DOHH2 (cell line): ENCODE data around the gene FAM151A.

Source experiments
- H3F3A ChIP-seq: fragments of 200-600 bp; sonication (generic), shearing (Covaris generic); 2 replicates; pipeline ENCODE4 v1.6.0; 2016; ENCODE audit warnings: antibody characterized with exemption, mild to moderate bottlenecking; ENCODE audit not compliant: control insufficient read depth, insufficient read depth
- H3K27ac ChIP-seq: fragments of 200-600 bp; sonication (generic); 2 replicates; pipeline ENCODE4 v1.5.1; 2014; ENCODE audit warnings: low read depth, mild to moderate bottlenecking, low read length, moderate library complexity
- H3K27me3 ChIP-seq: fragments of 200-600 bp; sonication (generic); 2 replicates; pipeline ENCODE4 v1.6.1; 2014; ENCODE audit warnings: mild to moderate bottlenecking, low read length, mixed read lengths; ENCODE audit not compliant: control insufficient read depth
- H3K36me3 ChIP-seq: fragments of 200-600 bp; sonication (generic); 2 replicates; pipeline ENCODE4 v1.6.1; 2014; ENCODE audit warnings: mild to moderate bottlenecking, low read length, moderate library complexity, mixed read lengths; ENCODE audit not compliant: control insufficient read depth
- H3K4me1 ChIP-seq: fragments of 200-600 bp; sonication (generic); 2 replicates; pipeline ENCODE4 v1.6.1; 2014; ENCODE audit warnings: mild to moderate bottlenecking, low read length, mixed read lengths; ENCODE audit not compliant: control insufficient read depth
- H3K4me2 ChIP-seq: fragments of 200-600 bp; sonication (generic); 2 replicates; pipeline ENCODE4 v1.6.0; 2014; ENCODE audit warnings: mild to moderate bottlenecking, low read length, moderate library complexity
- H3K4me3 ChIP-seq: fragments of 200-600 bp; sonication (generic); 2 replicates; pipeline ENCODE4 v1.5.1; 2014; ENCODE audit warnings: mild to moderate bottlenecking, low read length, mixed read lengths
- H3K79me2 ChIP-seq: fragments of 200-600 bp; sonication (generic); 2 replicates; pipeline ENCODE4 v1.6.1; 2014; ENCODE audit warnings: mild to moderate bottlenecking, low read length, mixed read lengths; ENCODE audit not compliant: control insufficient read depth
- H3K9me2 ChIP-seq: fragments of 200-600 bp; sonication (generic); replicated peaks from 2 replicates; pipeline ENCODE4 v1.6.1; 2014; ENCODE audit warnings: mild to moderate bottlenecking, low read length, mixed read lengths; ENCODE audit not compliant: control insufficient read depth
- H3K9me3 ChIP-seq: fragments of 200-600 bp; sonication (generic); 2 replicates; pipeline ENCODE4 v1.6.1; 2014; ENCODE audit warnings: antibody characterized with exemption, low read length, mixed read lengths; ENCODE audit not compliant: control insufficient read depth, insufficient read depth
- H4K20me1 ChIP-seq: fragments of 200-600 bp; sonication (generic); 2 replicates; pipeline ENCODE4 v1.6.0; 2014; ENCODE audit warnings: low read depth, mild to moderate bottlenecking, antibody characterized with exemption, low read length, moderate library complexity; ENCODE audit not compliant: control insufficient read depth, insufficient read depth
- CTCF ChIP-seq: fragments of 200-600 bp; sonication (generic); IDR thresholded peaks from one replicate; pipeline ENCODE4 v1.5.1; 2014; ENCODE audit warnings: antibody characterized with exemption, mild to moderate bottlenecking, low read depth, low read length; ENCODE audit not compliant: poor library complexity, severe bottlenecking
- EZH2phosphoT487 ChIP-seq: fragments of 200-600 bp; sonication (generic); IDR thresholded peaks from 2 replicates; pipeline ENCODE4 v1.6.1; 2017; ENCODE audit warnings: borderline replicate concordance, mild to moderate bottlenecking, antibody characterized with exemption, low read length, moderate library complexity, mixed read lengths

The FAM151A gene

DNA sequence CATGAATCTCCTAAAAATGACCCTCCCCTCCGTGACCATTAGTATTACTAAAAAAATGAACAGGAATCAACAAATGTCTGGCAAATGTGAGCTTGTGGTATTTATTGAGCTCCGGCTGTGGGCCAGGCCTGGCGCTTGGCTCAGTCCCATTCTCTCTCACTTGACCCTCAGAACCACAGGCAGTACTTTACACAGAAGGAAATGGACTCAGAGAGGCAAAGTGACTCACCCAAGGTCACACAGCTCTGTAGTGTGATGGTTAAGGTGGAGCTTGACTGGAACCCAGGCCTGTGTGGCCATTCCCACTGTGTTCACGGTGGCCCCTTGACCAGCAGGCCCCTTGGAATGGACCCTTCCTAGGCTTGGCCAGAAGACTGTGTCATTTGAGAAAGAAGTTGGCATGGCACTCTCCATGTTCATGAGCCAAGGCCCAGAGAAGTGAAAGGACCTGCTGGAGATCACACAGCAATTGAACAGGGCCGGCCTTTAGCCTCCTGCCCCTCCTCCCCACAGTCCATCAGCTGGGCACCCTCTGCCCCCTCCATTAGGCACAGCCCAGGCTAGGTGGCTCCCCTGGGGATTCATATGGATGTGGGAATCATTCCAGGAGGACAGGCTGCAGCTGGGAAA is 32.1 kb downstream of the FAM151A start:
- Histone ChIP-seq H3K4me3 (no peak overlapping the region), H3F3A (no peaks in the 10 kb centered on the region), H3K36me3 (no peaks in the 10 kb centered on the region), H3K4me2 (no peak overlapping the region), H3K4me1 (peaks cover 5% of the 10 kb centered on the region), H3K9me2 (no peaks in the 10 kb centered on the region), H4K20me1 (no peaks in the 10 kb centered on the region), H3K79me2 (no peaks in the 10 kb centered on the region), H3K27ac (no peak overlapping the region), H3K27me3 (no peaks in the 10 kb centered on the region), H3K9me3 (no peaks in the 10 kb centered on the region)
- no peak for TF ChIP-seq EZH2phosphoT487
- TF ChIP-seq CTCF = no peak

DNA sequence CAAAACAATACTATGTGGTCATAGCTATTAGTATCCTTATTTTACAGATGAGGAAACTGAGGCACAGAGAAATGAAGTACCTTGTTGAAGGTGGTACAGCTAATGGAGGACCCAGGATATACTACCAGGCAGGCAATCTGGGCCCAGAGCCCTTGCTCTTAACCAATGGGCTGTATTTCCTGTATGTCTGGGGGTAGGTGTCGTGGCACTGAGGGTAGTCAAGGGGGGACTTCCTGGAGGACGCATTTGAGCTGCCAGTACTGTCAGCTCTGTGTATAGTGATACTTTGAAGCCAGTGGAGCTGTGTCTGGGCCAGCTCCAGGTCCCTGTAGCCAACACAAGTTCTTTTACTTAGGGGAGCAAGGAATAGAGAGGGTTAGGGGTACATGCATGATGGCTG is 34.9 kb downstream of the FAM151A start:
- TF ChIP-seq EZH2phosphoT487 (no peak), CTCF (no peak)
- H3K9me3 ChIP-seq = no peaks in the 10 kb centered on the region
- H3F3A ChIP-seq = no peaks in the 10 kb centered on the region
- H3K4me2 ChIP-seq = no peak overlapping the region
- no peaks in the 10 kb centered on the region for H3K9me2 ChIP-seq
- H3K4me3 ChIP-seq = no peak overlapping the region
- no peaks in the 10 kb centered on the region for H3K79me2 ChIP-seq
- no peaks in the 10 kb centered on the region for H4K20me1 ChIP-seq
- peaks cover 5% of the 10 kb centered on the region for H3K4me1 ChIP-seq
- no peak overlapping the region for H3K27ac ChIP-seq
- no peaks in the 10 kb centered on the region for H3K27me3 ChIP-seq
- H3K36me3 ChIP-seq = no peaks in the 10 kb centered on the region

- Histone ChIP-seq H3K27me3 (no peaks in the 10 kb centered on the region), H3K4me2 (no peak overlapping the region), H3K27ac (no peak overlapping the region), H3K9me2 (no peaks in the 10 kb centered on the region), H3K4me1 (peaks cover 5% of the 10 kb centered on the region), H3K79me2 (no peaks in the 10 kb centered on the region), H3K36me3 (no peaks in the 10 kb centered on the region), H4K20me1 (no peaks in the 10 kb centered on the region), H3F3A (no peaks in the 10 kb centered on the region), H3K9me3 (no peaks in the 10 kb centered on the region), H3K4me3 (no peak overlapping the region)
- TF ChIP-seq EZH2phosphoT487 (no peak), CTCF (no peak)
Measured at GRCh38 chr1:54585181-54586066, 37.9 kb downstream of the FAM151A start.
